GM18526 (cell line): Measurements from ENCODE around the gene ARHGAP12.
A peak's percentile ranks its signal among the peaks of the same experiment; 100 is the strongest.

Source experiments
- POLR2A ChIP-seq: IDR thresholded peaks from 3 replicates; pipeline ENCODE4 v1.6.1; 2011; ENCODE audit not compliant: insufficient read length; ENCODE audit errors: extremely low read depth

The ARHGAP12 gene

GRCh38 chr10:31928549-31929260 is at the start of gene ARHGAP12:
TSS of gene ARHGAP12 (minus strand) at chr10:31928831. CDS start at chr10:31908855, 19,976 bp downstream.
- peak; percentile 74 for TF ChIP-seq POLR2A

DNA sequence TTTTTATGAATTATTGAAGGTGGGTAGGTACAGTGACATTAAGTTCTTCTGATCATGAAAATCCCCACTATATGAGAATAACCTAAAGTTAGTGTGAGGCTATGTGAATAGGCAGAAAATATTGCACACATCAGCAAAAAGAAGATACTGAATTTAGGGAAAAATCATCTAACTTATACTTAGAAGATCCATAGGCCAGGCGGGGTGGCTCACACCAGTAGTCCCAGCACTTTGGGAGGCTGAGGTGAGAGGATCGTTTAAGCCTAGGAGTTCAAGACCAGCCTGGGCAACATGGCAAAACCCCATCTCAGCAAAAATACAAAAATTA is 49.5 kb upstream of the ARHGAP12 start:
- no peak for TF ChIP-seq POLR2A

DNA sequence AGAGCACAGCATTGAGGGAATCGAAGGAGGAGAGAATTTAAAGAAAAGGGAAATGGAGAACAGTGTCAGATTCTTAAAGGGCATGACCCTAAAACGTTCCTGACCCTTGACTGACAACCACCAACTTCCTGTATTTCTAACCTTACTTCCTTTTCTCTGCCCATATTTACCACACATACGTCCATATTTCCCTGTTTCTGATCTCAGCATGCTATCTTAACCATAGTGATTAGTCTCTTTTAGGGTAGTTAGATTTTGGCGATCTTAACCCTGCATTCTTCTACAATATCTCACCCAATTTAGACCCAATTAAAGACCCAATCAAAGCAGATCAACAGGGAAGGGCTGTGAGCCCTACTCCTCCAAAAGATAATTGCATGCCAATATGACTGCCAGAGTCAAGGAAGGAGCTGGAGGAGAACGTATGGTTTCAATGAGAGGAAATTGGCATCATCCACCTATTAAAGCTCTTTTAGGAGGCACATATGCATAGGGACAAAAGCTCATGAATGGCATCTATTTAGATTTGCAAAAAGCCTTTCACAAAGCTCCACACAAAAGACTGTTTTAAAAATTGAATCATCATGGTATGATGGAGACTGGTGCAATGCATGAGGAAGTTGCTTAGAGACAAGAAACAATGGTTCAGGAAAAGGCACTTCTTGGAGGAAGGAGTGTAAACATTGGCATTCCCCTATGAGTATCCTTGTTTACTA is 49.0 kb upstream of the ARHGAP12 start:
- no peak for TF ChIP-seq POLR2A

DNA sequence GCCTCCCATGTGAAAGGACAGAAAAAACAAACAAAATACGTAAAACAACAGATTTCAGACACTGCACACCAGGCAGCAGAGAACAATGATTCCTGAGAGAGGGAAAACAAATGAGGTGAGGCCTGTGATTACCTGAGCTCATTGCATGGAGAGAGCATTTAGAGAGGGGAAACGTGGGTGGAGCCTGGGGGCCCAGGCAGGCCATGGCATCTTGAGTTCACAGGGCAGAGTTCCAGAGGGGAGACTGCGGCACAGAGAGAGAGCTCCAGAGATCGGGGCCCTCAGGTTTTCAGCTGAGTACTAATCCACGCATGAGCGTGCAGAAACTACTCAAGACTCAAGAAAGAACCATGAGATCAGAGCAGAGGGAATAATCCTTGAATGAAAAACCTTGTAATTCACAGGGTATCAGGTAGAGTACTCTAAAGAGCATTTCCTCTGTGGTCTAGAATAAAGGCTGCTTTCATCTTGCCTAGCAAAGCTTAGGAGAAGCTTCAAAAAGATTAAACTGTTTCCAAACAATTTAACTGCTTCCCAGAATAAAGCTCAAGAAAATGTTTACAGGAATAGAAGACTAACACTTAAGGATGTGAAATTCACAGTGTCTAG is 46.6 kb upstream of the ARHGAP12 start:
- TF ChIP-seq POLR2A = no peak

DNA sequence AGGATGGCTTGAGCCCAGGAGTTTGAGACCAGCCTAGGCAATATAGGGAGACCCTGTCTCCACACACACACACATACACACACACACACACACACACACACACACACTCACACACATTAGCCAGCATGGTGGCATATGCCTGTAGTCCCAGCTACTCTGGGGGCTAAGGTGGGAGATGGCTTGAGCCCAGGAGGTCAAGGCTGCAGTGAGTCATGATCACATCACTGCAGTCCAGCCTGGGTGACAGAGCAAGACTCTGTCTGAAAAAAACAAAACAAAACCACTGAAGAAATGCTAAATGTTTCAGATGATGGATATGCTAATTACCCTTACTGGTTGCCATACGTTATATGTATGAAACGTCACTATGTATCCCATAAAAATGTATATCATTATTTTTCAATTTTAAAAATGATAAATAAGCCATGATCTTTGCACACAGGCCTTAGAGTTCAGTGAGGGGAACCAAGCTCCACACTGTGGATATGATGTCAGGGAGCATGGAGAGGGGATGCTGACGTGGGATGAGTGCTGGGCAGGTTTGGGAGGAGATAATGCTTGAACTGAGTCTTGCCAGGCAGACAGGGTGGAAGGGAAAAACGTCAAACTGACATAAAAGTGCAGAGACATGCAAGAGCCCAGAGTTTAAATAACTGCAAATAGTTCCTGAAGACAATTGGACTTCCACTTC is 45.9 kb upstream of the ARHGAP12 start:
- no peak for TF ChIP-seq POLR2A

GRCh38 chr10:31972519-31973041 is 43.9 kb upstream of the ARHGAP12 start:
- no peak for TF ChIP-seq POLR2A

- no peak for TF ChIP-seq POLR2A
These were observed 35.0 kb upstream of the ARHGAP12 start for GRCh38 chr10:31963589-31963980.

- TF ChIP-seq POLR2A = no peak
These were observed 34.4 kb upstream of the ARHGAP12 start for GRCh38 chr10:31962826-31963588.

- no peak for TF ChIP-seq POLR2A
These were observed 32.8 kb upstream of the ARHGAP12 start for GRCh38 chr10:31961277-31962074.

GRCh38 chr10:31959461-31960173 is 31.0 kb upstream of the ARHGAP12 start:
- no peak for TF ChIP-seq POLR2A

DNA sequence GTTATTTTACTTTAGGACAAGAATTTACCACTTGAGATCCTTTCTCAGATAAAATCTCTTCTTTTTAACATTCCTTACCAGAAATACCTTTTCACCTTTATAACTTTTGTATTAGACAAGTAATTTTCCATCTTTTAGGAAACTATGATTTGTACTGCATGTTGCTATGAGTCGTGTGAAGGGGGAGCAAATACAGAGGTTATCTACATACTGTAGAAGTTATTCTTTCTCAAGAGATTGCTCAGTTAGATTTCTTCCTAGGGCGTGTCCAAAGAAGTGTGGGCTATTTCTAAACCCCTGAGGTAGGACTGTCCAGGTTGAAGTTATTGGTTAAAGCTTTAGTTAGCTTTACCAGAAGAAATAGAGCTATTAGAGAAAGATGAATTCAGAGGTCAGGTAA is 30.2 kb upstream of the ARHGAP12 start:
- TF ChIP-seq POLR2A = no peak

GRCh38 chr10:31956200-31956946 is 27.7 kb upstream of the ARHGAP12 start:
- TF ChIP-seq POLR2A = no peak

- no peak for TF ChIP-seq POLR2A
These were observed 26.0 kb upstream of the ARHGAP12 start for GRCh38 chr10:31954410-31955191.
